Measurements from ENCODE around the gene GPR35. TPM values are rescaled to one million over a fixed set of nuclear protein-coding genes. Genes with fewer than 3 reads are reported as not detected.

Gene GPR35
- total RNA-seq, 1 donor from 2014 or later, result 1.6 TPM

GRCh38 chr2:240622531-240623235, 2.6 kb upstream of the GPR35 start:
- no peak for DNase-seq (ENCODE audit: low read depth)

- DNase-seq (ENCODE audit: low read depth), result no peak
Measured at GRCh38 chr2:240623531-240624010, 1.7 kb upstream of the GPR35 start.

GRCh38 chr2:240624011-240624949, 1.0 kb upstream of the GPR35 start:
- DNase-seq (ENCODE audit: low read depth), result no peak

GRCh38 chr2:240626531-240627300, 1.4 kb downstream of the GPR35 start:
- no peak for DNase-seq (ENCODE audit: low read depth)

GRCh38 chr2:240627736-240628506, 2.6 kb downstream of the GPR35 start:
- no peak for DNase-seq (ENCODE audit: low read depth)

- DNase-seq (ENCODE audit: low read depth), result no peak
Measured at GRCh38 chr2:240628507-240628807, 3.2 kb downstream of the GPR35 start.

- DNase-seq (ENCODE audit: low read depth), result no peak
Measured at GRCh38 chr2:240628808-240629618, 3.7 kb downstream of the GPR35 start.

GRCh38 chr2:240629619-240629967, 4.3 kb downstream of the GPR35 start:
- DNase-seq (ENCODE audit: low read depth), result no peak

GRCh38 chr2:240629968-240630770, 4.9 kb downstream of the GPR35 start:
- DNase-seq (ENCODE audit: low read depth), result no peak

GRCh38 chr2:240630771-240631547, 5.7 kb downstream of the GPR35 start:
- no peak for DNase-seq (ENCODE audit: low read depth)

- DNase-seq (ENCODE audit: low read depth), result no peak
Measured at GRCh38 chr2:240631548-240632305, 6.4 kb downstream of the GPR35 start.

- DNase-seq (ENCODE audit: low read depth), result no peak
Measured at GRCh38 chr2:240632306-240632721, 7.0 kb downstream of the GPR35 start.

- no peak for DNase-seq (ENCODE audit: low read depth)
Measured at GRCh38 chr2:240635121-240635997, 10.1 kb downstream of the GPR35 start.

GRCh38 chr2:240635998-240636547, 10.8 kb downstream of the GPR35 start:
- no peak for DNase-seq (ENCODE audit: low read depth)

- DNase-seq (ENCODE audit: low read depth), result no peak
Measured at GRCh38 chr2:240636563-240637115, 11.4 kb downstream of the GPR35 start.

GRCh38 chr2:240637116-240637900, 12.0 kb downstream of the GPR35 start:
- no peak for DNase-seq (ENCODE audit: low read depth)

Data from renal cortical epithelial cell (primary cell).